Dedifferentiated amniotic fluid mesenchymal stem cell (primary cell): Measurements from ENCODE around the gene RBCK1.
A peak's percentile ranks its signal among the peaks of the same experiment; 100 is the strongest.
"Not testable (repeated sequence)": the region's sequence is repeated elsewhere in the genome, so short reads cannot be mapped to it uniquely, and the experiment has no call there.

Source experiments
- DNase-seq: peaks from one replicate; pipeline ENCODE4 v3.0.0-alpha.2; 2016; ENCODE audit errors: extremely low spot score

RBCK1 gene

DNA sequence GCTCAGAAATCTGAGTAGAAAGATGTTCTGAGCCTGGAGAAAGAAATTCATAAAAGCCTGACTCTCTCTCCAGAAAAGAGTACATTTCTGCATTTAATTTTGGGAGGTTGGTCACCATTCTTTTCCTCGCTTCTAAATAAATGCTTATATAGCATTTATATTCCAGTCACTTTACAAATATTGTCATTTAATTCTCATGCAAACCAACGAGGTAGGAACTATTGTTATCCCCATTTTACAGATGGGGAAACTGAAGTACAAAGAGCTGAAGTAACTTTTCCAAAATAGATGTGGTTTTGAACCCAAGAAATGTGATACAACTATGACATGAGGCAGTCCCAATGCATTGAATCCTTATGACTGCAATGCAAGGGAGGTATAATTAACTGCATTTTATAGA, 32.0 kb upstream of the RBCK1 start:
- no peak for DNase-seq

DNA sequence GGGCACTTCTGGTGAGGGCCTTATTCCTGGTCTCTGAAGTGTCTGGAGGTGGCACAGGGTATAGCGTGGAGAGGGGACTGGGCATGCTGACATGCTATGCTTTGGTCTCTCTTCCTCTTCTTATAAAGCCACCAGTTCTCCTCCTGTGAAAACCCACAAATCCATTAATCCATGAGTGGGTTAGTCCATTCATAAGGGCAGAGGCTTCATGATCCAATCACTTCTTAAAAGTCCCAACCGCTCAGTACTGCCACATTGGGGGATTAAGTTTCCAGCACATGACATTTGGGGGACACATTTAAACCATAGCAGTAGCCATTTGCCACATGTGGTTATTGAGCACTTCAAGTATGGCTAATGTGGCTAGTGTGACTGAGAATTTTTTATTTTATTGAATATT, 31.3 kb upstream of the RBCK1 start:
- no peak for DNase-seq

DNA sequence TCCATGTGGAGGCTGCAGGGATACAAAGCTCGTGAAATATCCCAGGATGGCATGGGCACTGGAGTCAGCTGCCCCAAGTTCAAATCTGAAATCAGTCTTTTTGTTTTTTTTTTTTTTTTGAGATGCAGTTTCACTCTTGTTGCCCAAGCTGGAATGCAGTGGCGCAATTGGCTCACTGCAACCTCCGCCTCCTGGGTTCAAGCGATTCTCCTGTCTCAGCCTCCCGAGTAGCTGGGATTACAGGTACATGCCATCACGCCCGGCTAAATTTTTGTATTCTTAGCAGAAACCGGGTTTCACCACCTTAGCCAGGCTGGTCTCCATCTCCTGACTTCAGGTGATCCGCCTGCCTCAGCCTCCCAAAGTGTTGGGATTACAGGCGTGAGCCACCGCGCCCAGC, 30.5 kb upstream of the RBCK1 start:
- not testable (repeated sequence) for DNase-seq

DNA sequence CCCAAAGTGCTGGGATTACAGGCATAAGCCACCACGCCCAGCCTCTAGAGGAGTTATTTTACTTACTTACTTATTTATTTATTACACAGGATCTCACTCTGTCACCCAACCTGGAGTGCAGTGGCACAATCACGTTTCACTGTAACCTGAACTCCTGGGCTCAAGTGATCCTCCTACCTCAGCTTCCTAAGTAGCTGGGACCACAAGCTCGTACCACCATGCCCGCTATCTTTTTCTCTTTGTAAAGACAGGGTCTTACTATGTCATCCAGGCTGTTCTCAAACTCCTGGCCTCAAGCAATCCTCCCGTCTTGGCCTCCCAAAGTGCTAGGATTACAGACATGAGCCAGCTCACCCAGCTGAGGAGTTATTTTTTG, 29.1 kb upstream of the RBCK1 start:
- DNase-seq: no peak

DNA sequence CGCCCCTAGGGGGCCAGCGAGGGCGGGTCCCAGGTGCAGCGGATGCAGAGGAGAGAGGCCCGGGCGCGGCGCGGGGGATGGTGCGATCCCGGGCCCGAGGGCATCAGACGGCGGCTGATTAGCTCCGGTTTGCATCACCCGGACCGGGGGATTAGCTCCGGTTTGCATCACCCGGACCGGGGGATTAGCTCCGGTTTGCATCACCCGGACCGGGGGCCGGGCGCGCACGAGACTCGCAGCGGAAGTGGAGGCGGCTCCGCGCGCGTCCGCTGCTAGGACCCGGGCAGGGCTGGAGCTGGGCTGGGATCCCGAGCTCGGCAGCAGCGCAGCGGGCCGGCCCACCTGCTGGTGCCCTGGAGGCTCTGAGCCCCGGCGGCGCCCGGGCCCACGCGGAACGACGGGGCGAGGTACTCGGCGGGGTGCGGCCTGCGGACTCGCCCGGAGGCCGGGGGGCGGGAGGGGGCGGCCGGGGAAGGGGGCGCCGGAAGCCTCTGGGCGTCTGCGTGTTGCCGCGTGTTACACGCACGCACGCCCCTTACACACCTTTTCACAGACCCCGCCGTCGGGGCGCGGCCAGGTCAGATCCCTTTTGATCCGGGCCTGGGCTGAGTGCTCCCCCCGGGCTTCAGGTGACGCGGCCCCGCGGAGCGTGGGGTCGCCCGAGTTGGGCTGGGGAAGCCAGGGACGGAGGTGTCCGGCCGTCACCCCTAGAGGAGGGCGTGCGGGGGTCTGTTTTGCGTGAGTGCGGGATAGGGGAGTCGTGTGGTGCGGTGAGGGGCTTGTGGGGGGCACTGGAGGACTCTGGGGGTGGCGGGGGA, 27.1 kb upstream of the RBCK1 start:
- peak; percentile 67 for DNase-seq

DNA sequence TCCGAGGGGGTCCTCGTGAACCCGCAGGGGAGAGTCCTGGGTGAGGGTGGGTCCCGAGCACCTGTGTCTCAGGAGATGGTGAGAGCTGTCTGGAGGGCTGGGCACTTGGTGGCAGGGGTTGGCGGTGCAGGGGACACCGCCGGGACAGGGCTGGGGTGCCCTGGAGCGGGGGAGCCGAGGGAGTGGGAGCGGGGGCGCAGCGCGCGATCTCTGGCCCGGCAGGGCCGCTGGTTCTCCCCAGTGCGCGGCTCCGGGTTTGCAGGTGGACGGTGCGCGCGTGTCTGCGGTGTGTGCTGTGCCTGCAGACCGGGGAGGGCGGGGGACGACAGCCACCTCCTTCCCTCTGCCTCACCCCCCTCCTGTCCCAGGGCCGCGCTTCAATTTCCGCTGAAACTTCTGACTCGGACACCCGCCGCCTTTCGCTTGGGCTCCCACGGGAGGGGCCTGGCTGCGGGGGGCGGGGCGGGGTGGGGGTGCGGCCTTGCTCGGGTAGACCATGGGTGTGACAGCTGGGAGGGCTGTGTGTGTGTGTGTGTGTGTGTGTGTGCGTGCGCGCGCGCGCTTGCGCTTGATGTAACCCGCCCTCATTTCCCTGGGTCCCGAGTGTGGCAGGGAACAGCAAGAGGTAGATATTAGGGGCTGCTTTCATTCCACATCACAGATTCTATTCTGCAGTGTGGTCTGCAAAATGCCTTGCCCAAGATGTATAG, 26.4 kb upstream of the RBCK1 start:
- peak; percentile 84 for DNase-seq

DNA sequence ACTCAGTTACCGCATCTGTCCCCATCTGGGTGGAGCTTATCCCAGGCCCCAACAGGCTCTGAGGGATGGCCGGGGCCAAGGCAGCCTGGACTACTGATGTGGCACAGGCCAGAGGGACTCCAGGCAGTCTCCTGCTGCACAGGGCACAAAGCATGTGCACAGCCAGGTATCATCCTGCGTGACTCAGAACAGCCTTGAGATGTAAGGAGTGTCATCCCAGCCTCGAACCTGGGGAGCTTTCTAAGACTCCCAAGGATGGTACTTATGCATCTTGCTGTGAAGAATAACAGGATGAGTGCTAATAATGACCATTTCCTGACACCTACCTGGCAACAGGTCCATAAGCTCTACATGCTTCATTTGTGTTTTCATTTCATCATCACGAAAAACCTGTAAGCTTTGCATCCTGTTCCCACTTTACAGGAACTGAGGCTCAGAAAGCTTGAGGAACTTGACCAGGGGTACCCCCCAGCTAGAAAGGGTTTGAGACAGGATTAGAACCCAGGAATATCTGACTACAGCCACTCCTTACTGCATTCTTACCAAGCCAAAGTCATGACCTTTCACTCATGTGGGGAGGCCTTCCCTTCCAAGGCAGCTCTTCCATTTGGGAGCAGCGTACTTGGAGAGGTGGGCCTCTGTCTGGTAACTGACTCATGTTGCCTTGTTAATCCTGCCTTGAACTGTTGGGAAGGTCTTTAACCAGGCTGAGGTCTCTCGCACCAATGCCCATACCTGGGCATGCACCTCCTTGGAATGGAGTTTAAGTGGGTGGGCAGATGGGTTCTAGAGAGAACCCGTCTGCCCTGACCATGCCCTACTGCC, 25.6 kb upstream of the RBCK1 start:
- DNase-seq: no peak

DNA sequence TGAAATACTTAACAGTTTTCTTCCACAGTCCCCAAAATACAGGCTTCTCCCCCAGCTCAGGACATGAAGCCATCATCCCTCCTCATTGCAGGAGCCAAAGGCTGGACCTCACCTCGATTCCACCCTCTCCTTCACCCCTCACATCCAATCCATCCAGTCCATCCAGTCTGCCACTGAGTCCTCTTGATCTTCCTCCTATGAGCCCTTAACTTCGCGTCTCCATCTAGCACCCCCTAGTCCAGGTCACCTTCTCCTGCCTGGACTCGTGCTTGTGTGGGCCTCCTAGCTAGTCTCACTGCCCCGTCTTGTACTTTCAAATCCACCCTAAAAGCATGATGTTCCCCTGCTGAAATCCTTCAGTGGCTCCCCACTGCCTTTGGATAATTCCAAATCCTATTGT, 24.2 kb upstream of the RBCK1 start:
- no peak for DNase-seq

DNA sequence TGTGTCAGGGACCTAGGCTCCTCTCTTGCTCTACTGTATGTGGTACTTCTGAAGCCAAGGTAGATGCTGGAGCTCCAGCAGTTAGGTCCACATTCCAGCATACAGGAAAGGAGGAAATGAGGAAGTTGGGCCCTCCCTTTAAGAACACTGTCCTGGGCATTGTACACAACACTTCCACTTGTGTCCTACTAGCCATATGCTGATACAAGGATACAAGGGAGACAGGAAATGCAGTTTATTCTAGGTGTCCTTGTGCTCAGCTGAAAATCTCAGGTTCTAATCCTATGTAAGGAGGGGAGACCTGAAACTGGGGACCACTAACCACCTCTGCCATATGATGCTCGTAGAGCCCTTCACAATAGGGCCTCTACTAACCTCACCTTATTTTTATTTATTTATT, 23.4 kb upstream of the RBCK1 start:
- no peak for DNase-seq

DNA sequence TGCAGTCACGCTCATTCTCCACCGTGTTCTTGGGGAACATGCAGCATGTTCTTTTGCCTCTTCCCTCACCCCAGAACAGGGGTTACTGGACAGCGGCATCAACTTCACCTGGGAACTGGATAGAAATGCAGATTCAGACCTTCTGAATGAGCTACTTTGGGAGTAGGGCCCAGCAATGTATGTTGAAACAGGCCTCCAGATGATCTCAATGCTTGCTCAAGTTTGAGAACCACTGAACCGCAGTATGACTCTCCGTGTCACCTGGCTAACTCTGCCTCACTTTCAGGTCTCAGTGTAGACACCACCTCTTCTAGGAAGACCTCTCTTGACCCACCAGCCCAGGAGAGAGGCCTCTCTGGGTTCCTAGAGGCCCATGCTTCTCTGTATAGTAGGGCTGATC, 22.7 kb upstream of the RBCK1 start:
- DNase-seq: no peak

DNA sequence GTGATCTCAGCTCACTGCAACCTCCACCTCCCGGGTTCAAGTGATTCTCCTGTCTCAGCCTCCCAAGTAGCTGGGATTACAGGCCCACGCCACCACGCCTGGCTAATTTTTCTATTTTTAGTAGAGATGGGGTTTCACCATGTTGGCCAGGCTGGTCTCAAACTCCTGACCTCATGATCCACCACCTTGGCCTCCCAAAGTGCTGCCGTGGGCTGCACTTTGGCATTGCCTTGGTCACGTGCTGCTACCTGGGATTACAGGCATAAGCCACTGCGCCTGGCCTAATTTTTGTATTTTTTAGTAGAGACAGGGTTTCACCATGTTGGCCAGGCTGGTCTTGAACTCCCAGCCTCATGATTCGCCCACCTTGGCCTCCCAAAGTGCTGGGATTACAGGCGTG, 21.5 kb upstream of the RBCK1 start:
- not testable (repeated sequence) for DNase-seq

DNA sequence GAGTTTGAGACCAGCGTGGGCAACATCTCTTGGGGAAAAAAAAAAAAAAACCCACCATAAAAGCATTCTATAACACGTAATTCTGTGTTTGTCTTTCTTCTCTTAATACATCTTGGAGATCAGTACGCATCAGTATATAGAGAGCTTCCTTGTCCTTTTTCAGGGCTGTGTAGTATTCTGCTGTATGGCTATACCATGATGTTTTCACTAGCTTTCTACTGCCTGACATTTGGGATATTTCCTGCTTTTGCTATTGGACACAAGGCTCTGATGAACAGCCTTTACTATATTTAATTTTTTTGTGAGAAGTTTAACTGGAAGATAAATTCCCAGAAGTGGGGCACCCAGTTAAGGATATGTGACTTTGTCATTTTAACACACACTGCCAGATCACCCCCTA, 20.6 kb upstream of the RBCK1 start:
- DNase-seq: no peak

DNA sequence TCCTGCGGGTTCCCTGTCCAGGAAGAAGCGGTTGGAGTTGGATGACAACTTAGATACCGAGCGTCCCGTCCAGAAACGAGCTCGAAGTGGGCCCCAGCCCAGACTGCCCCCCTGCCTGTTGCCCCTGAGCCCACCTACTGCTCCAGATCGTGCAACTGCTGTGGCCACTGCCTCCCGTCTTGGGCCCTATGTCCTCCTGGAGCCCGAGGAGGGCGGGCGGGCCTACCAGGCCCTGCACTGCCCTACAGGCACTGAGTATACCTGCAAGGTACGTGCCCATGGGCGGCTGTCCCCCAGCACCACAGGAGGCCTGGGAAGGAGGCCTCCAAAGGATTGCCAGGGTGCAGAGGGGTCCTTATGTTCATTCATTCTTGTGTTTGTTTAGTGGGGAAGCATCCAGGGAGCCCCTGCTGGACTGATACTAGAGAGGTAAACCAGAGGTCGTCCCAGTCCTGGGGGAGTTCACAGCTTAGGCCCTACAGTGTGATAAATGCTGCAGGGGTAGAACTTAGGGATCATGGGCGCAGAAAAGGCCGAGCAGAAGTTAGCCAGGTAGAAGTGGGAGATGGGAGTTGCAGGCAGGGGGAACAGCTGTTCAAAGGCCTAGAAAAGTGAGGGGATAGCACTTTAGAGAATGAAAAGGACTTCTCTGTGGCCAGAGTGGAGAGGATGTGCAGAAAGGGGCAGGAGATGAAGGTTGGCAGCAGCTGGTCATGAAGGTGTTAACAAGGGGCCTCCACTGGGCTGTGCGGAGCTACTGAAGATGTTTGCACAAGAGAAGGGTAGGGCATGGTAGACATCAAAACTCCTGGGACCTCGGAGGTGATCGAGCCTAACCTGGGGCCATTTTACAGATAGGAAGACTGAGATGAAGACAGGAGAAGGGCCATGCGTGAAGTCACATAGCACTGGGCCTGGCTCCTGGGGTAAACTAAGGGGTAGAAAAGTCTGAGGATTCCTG, 19.8 kb upstream of the RBCK1 start:
- no peak for DNase-seq

DNA sequence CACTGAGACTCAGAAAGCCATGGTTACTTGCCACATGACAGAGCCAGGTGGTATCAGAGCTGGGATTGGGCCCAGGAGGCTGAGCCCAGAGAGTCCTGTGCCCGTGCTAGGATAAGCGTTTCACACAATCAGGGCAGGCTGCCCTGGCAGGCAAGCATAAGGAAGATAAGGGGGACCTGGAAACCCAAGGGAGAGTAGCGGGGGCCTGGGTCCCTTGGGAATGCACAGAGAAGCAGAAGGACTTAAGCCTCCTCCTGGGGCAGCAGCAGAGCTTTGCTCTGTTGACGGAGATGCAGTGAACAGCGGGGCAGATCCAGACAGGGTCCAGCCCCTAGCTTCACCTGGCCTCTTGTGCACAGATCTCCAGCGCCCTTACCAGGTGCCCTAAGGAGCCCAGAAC, 18.9 kb upstream of the RBCK1 start:
- DNase-seq: no peak

DNA sequence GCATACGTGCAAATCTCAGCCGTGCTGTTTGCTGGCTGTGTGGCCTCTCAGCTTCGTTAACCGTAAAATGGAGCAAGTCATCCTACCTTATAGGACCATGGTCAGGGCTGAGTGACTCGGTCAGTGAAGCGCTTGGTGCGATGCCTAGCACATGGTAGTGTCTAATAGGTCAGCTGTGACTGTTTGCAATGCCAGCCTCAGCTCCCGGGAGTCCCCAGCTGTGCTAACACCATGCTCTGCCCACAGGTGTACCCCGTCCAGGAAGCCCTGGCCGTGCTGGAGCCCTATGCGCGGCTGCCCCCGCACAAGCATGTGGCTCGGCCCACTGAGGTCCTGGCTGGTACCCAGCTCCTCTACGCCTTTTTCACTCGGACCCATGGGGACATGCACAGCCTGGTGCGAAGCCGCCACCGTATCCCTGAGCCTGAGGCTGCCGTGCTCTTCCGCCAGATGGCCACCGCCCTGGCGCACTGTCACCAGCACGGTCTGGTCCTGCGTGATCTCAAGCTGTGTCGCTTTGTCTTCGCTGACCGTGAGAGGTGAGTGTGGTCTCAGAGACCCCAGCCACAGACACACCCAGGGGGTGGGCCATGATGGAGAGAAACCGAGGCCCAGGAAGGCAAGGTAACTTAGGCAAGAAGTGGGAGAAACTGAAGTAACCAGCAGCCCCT, 16.9 kb upstream of the RBCK1 start:
- DNase-seq: no peak

DNA sequence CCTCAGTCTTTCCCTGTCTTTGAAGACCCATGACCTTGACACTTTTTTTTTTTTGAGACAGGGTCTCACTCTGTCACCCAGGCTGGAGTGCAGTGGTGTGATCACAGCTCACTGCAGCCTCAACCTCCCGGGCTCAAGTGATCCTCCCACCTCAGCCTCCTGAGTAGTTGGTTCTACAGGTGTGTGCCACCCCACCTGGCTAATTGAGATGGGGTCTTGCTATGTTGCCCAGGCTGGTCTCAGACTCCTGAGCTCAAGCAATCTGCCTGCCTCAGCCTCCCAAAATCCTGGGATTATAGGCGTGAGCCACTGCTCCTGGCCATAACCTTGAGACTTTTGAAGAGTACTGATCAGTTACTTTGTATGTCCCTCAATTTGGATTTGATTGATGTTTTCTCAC, 14.8 kb upstream of the RBCK1 start:
- not testable (repeated sequence) for DNase-seq

DNA sequence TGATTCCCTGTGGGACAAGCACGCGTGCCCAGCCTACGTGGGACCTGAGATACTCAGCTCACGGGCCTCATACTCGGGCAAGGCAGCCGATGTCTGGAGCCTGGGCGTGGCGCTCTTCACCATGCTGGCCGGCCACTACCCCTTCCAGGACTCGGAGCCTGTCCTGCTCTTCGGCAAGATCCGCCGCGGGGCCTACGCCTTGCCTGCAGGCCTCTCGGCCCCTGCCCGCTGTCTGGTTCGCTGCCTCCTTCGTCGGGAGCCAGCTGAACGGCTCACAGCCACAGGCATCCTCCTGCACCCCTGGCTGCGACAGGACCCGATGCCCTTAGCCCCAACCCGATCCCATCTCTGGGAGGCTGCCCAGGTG, 11.9 kb upstream of the RBCK1 start:
- DNase-seq: no peak

DNA sequence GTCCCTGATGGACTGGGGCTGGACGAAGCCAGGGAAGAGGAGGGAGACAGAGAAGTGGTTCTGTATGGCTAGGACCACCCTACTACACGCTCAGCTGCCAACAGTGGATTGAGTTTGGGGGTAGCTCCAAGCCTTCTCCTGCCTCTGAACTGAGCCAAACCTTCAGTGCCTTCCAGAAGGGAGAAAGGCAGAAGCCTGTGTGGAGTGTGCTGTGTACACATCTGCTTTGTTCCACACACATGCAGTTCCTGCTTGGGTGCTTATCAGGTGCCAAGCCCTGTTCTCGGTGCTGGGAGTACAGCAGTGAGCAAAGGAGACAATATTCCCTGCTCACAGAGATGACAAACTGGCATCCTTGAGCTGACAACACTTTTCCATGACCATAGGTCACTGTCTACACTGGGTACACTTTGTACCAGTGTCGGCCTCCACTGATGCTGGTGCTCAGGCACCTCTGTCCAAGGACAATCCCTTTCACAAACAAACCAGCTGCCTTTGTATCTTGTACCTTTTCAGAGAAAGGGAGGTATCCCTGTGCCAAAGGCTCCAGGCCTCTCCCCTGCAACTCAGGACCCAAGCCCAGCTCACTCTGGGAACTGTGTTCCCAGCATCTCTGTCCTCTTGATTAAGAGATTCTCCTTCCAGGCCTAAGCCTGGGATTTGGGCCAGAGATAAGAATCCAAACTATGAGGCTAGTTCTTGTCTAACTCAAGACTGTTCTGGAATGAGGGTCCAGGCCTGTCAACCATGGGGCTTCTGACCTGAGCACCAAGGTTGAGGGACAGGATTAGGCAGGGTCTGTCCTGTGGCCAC, 11.3 kb upstream of the RBCK1 start:
- no peak for DNase-seq

DNA sequence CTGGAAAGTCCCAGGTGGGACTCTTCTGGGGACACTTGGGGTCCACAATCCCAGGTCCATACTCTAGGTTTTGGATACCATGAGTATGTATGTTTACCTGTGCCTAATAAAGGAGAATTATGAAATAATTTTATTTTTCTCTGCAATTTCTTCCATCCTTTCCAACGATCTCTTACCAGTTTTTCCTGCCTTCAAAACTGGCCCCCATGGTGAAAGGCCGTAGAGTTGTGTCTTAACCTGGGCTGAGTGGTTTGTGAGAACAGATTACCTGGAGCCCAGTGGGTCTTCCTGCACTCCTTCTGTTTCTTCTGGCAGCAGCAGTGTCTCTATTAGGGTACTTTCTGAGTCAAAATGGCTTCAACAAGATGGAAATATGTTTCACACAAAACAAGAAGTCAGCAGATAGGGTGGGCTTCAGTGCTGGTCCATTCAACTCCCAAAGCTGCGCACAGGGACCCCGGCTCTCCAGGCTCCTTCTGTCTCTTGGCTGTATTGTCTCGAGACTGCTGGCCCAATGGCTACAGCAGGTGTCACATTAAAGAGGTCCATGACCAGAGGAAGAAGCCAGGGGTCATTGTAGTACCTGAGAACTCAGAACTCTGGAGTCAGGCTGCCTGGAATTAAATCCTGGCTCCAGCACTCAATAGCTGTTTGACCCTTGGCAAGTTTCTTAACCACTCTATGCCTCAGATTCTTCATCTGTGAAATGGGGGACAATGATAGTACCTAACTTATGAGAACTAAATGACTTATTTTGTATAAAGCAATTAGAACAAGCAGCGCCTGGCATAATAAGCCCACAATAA, 10.5 kb upstream of the RBCK1 start:
- no peak for DNase-seq
